CD4-positive, alpha-beta T cell treated with Interleukin-12 subunit alpha and Interleukin-12 subunit beta, for 1 hour (primary cell): ENCODE data around the gene KIN.
A peak's percentile ranks its signal among the peaks of the same experiment; 100 is the strongest.
"Not testable (repeated sequence)": the region's sequence is repeated elsewhere in the genome, so short reads cannot be mapped to it uniquely, and the experiment has no call there.

ENCODE experiments used
- DNase-seq: peaks from one replicate; pipeline ENCODE4 v3.0.0-alpha.2; 2020

Gene KIN

GRCh38 chr10:7792541-7792940 is 4.7 kb upstream of the KIN start:
- no peak for DNase-seq

DNA sequence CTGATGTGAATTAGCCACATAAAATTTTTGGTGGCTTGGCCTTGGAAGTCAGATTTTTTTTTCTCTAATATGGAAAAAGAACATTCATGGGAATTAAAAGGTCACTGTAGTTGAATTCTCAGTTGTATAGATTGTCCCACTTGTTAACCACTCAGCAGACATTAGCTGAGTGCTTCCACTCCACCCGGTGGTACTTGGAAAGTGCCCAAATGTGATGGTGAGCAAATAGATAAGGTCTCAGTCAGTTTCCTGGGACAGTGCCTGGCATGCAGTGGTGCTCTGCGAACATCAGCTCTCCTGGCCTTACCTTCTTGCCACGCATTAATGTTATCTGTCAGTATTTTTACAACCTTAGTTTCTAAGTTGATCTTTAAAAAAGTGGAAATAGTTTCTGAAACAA is 1.6 kb upstream of the KIN start:
- no peak for DNase-seq

- no peak for DNase-seq
Observed at GRCh38 chr10:7788639-7789286, 970 bp upstream of the KIN start.

DNA sequence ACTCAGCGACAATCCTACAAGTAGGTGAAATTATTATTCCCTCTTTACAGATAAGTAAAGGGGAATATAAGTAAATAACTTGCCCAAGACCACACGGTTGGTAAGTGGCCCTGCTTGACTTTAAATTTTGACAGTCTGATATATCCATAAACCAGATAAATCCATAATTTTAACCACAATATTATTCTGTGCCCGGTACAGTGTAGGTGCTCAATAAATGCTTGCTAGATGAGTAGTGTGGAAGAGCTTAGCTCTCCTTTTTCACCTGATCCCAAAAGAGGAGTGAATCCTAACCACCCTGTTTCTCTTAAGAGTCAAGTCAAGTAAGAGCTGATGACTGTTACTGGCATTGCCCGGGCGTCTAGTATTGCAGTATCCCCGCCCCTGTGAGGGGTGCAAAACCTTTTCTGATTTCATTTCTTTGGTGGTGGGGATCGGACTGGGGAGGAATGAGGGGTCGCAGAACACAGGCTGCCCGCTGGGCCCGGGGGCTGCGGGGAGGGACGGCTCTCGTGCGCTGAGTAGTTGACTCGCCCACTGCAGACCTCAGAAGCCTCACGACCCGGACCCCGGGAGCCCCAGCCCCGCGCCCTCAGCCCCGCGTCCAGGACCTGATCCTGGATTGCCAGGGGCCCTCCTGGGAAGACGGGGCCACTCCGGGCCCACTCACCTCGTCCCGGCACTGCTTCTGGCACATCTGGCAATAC is 490 bp downstream of the KIN start:
- no peak for DNase-seq

GRCh38 chr10:7786430-7786829 is 1.4 kb downstream of the KIN start:
- DNase-seq: no peak

- not testable (repeated sequence) for DNase-seq
Observed at GRCh38 chr10:7782194-7782593, 5.6 kb downstream of the KIN start.

DNA sequence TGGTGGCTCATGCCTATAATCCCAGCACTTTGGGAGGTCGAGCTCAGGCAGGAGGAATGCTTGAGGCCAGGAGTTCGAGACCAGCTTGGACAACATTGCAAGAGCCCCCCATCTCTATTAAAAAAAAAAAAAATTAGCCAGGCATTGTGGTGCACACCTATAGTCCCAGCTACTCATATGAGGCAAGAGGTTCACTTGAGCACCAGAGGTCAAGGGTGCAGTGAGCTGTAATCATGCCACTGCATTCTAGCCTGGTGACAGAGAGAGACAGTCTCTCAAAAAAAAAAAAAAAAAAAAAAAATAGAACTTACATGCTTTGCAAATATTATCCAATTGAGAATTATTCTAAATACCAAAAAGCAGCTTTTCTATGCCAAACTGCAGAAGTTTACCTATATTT is 11.0 kb downstream of the KIN start:
- DNase-seq: no peak

DNA sequence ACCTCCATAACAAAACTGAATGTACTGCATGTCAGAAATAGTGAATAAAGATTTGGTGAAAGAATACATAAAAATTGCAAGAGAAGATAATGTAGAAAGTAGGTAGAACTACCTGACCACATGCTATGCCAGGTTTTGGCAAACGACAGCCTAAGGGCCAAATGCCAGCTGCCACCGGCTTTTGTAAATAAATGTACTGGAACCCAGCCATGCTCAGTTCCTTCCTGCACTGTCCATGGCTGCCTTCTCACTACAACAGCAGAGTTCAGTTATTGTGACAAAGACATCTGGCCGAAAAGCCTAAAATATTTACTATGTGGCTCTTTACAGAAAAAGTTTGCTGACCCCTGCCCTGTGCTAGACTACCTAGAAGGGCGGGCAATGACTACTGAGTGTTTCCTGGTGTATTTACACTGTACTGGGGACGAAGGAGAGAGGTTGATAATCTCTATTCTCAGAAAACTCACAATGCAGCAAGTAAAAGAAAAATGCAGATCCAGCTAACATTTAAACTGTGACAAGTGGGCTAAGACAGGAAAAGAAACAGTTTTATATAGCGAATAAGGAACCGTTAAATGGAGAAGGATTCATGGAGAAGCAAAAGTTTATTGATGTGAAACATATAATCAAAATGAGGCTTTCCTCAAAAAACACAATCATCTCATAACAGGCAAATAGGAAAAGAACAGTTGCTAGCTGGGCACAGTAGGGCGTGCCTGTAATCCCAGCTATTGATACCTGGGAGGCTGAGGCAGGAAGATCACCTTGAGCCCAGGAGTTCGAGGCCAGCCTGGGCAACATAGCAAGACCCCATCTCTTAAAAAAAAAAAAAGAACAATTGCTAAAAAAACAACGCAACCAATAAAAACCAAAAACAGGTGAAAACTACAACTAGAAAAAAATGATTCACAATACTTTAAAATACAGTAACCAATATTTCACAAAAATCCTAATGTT is 13.7 kb downstream of the KIN start:
- no peak for DNase-seq

DNA sequence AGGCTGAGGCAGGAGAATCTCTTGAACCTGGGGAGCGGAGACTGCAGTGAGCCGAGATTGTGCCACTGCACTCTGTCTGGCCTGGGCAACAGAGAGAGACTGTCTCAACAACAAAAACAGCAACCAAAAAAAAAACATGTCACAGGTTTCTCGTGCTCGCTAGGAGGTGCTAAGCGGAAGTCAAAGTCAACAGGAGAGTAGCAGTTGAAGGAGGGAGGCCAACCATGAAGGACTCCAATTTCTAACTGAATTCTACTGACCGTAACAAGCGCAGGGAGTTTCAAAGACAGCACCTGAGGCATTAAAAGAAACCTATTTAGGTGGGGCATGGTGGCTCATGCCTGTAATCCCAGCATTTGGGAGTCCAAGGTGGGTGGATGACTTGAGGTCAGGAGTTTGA is 19.4 kb downstream of the KIN start:
- DNase-seq: no peak

GRCh38 chr10:7767209-7767608 is 20.6 kb downstream of the KIN start:
- no peak for DNase-seq

- no peak for DNase-seq
Observed at GRCh38 chr10:7766241-7766640, 21.6 kb downstream of the KIN start.

- no peak for DNase-seq
Observed at GRCh38 chr10:7763929-7764328, 23.9 kb downstream of the KIN start.

DNA sequence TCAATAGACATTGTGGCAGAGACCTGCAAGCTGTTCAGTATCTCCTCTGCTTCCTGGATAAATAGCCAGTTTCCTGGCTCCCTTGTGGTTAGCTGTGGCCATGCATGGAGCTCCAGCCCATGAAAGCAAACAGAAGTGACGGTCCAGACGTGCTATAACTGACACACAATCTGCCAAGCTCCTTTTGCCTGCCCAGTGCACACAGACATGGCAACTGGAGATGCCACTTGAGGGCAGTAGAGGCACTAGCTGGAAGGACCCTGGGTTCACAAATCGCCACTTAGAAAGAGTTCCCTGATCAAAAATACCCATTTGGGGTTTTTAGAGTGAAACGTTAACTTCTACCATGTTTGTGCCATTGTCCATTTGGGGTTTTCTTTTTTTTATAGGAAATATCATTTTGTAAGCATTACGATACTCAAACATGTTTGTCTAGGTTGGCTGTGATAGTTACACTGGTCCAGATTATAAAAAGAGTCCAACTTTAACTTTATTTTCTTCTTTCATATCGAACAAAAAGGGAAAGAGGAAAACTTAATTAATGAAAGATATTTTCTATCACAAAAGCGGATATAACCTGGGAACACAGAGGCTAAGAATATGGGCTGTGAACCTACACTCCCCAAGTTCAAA is 31.3 kb downstream of the KIN start:
- DNase-seq: peak; percentile 13

DNA sequence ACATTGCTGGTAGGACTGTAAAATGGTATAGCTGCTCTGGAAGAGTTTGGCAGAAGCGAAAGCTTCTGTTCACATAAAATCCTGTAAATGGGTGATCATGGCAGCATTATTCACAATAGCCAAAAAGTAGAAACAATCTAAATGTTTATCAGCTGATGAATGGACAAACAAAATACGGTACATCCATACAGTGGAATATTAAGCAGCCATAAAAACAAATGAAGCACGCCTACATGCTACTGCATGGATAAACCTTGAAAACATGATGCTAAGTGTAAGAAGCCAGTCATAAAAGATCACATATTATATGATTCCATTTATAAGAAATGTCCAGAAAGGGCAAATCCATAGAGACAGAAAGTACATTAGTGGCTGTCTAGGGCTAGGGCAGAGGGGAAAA is 32.7 kb downstream of the KIN start:
- DNase-seq: no peak

DNA sequence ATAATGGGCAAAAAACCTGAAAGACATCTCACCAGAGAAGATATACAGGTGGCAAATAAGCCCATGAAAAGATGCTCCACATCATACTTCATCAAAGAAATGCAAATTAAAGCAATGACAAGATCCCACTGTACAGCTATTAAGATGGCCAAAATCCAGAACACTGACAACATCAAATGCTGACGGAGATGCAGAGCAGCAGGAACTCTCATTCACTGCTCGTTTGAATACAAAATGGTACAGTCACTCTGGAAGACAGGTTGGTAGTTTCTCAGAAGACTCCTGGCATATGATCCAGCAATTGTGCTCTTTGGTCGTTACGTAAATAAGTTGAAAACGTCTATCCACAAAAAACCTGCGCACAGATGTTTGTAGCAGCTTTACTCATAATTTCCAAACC is 35.5 kb downstream of the KIN start:
- no peak for DNase-seq

- no peak for DNase-seq
Observed at GRCh38 chr10:7750222-7750621, 37.6 kb downstream of the KIN start.

GRCh38 chr10:7748637-7749036 is 39.2 kb downstream of the KIN start:
- not testable (repeated sequence) for DNase-seq

DNA sequence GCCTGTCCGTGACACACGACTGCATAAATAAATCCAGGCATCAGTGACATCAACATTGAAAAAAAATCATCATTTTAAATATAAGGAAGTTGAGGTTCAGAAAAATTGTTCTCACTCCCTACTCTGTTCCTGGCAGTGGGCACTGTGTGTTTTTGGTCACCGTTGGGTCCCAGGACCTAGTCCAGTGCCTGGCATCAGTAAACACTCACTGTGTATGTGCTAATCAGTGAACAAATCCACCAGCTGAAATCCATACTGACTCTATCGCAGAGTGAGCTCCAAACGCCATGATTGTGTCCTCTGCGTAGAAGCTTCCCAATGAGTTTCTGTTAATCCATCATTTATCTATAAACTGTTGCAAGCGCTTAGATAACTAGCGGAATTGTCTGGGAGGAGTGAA is 43.5 kb downstream of the KIN start:
- DNase-seq: no peak

DNA sequence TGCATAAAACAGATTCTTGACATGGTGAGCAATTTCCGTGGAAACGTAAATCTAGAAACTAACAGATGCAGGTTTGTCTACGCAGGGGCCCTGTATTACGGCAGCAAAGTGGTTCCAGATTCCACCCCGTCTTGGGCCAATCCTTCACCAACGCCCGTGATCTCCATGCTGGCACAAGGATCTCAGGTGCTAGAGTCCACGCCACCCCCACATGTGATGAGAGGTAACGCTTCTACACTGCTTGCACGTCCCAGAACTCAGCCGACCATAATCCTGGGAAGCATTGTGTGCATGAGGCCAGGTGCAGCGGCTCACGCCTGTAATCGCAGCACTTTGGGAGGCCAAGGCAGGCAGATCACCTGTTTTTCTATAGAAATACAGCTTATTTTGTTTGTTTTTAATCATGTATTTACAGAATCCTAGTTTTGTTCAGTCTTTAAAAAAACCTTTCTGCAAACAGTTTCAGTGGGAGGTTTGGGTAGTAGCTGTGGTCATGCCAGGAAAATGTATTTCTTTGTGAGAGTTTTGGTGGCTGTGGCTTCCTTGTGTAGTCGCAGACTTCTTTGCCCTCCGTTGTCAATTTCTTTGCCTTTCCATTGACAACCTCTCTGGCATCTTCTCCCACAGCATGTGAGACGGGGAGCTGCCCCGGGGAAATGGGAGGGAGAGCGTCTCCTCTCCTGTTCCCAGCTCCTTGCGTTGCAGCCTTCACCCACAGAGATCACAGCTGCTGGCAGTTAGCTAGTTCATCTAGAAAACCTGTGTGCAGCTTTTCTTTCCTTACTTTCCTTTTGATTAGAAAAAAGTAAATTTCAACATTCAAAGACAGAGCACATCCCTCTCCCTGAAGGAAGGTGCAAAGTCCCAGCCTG is 49.0 kb downstream of the KIN start:
- DNase-seq: no peak

GRCh38 chr10:7734821-7735220 is 53.0 kb downstream of the KIN start:
- no peak for DNase-seq

DNA sequence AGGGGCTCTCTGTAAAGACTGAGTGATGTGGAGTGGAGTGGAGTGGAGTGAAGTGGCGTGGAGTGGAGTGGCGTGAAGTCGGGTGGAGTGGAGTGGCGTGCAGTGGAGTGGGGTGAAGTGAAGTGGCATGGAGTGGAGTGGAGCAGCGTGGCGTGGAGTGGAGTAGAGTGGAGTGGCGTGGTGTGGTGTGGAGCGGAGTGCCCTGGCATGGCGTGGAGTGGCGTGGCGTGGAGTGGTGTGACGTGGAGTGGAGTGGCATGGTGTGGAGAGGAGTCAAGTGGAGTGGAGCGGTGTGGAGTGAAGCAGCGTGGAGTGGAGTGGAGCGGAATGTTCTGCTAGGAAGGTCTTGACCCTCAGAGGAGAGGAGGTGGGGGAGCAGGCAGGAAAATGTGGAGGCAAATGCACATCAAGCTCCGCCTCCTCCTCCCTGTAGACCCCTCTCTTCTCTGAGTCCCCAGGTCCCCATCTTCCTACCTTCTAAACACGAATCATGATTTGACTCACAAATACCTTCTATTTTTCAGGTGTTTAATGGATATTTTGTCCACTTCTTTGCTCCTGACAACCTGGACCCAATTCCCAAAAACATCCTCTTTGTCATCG is 64.8 kb downstream of the KIN start:
- no peak for DNase-seq

DNA sequence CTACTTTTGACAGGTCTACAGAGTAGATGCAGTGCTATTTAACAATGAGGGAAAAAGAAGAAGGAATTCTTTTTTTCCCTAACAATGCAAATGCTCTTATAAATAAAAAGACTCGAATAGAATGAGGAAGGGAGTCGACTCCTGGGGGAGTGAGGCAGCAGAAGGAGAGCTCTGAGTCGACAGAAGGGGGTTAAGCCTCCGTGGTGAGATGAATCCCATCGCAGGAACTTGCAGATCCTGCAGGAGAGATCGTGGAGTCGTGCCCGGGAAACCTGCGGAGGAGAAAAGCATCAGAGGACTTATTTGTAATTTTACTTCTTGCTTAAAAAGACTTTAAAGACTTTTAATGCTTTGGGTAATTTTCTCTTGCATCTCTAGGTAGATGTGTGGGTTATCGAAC is 67.3 kb downstream of the KIN start:
- DNase-seq: no peak
